ENCODE data around the gene DNMT1. TPM values are rescaled to one million over a fixed set of nuclear protein-coding genes. Genes with fewer than 3 reads are reported as not detected.
A peak's percentile ranks its signal among the peaks of the same experiment; 100 is the strongest.

The DNMT1 gene
- polyA plus RNA-seq, 3 donors, result 17.6 to 72.5 (median 19.0) TPM

GRCh38 chr19:10083911-10084310 lies 110.8 kb downstream of the DNMT1 start:
- intact Hi-C loops (cut with micrococcal nuclease), result no loop called here

More at GRCh38 chr19:10083911-10084310, 110.8 kb downstream of the DNMT1 start:
- H3K27me3 Mint-ChIP-seq (ENCODE audit: low read depth in 3 of 3), result peaks cover 7 to 15% (median 12%) of the 10 kb centered on the region in 3 donors
- Histone ChIP-seq H4K20me1 (ENCODE audit: insufficient read depth, low read length) (peaks cover 6% of the 10 kb centered on the region), H3K9ac (ENCODE audit: insufficient read depth, low read length, poor library complexity, severe bottlenecking) (no peak overlapping the region), H2AFZ (ENCODE audit: insufficient read depth, low read depth, low read length, poor library complexity, severe bottlenecking) (no peak overlapping the region), H3K27me3 (ENCODE audit: control insufficient read depth in 2 of 2, insufficient read depth in 2 of 2, low read length in 2 of 2) (no peaks in the 10 kb centered on the region), H3K4me2 (replicated peaks; ENCODE audit: extremely low read depth, low read length, poor library complexity, severe bottlenecking) (no peak overlapping the region), H3K36me3 (replicated peaks in 1 of 2; ENCODE audit: control insufficient read depth in 1 of 2, insufficient read depth in 2 of 2, low read length in 2 of 2) (peaks cover under 1% of the 10 kb centered on the region in 2 donors), H3K9me3 (replicated peaks in 1 of 2; ENCODE audit: control insufficient read depth in 1 of 2, insufficient read depth in 1 of 2, low read length in 2 of 2) (no peaks in the 10 kb centered on the region), H3K4me1 (ENCODE audit: control insufficient read depth in 1 of 2, insufficient read depth in 2 of 2, low read length in 2 of 2) (peaks cover 9 to 20% of the 10 kb centered on the region in 2 donors), H3K4me3 (replicated peaks in 1 of 3; ENCODE audit: low read depth in 2 of 3, low read length in 3 of 3) (no peak overlapping the region), H3K27ac (ENCODE audit: low read depth in 1 of 2, low read length in 2 of 2) (no peak overlapping the region), H3K79me2 (ENCODE audit: insufficient read depth, low read length) (no peaks in the 10 kb centered on the region)
- WGBS (ENCODE audit: insufficient coverage), result 72% methylated on average over 8 of the region's 9 CpGs
- no peak for DNase-seq
- peaks cover 0 to under 1% of the 10 kb centered on the region in 2 donors for H3K36me3 Mint-ChIP-seq
- no peak overlapping the region for H3K27ac Mint-ChIP-seq
- H3K4me1 Mint-ChIP-seq, result peaks cover 9% of the 10 kb centered on the region
- H3K4me3 Mint-ChIP-seq, result no peak overlapping the region
- peaks cover 0 to 1% (median 0%) of the 10 kb centered on the region in 7 donors for H3K9me3 Mint-ChIP-seq
- no peak for TF ChIP-seq CTCF (IDR thresholded peaks at IDR 0.05)

Small RNA genes within 50 kb of the gene (small RNA-seq; reads per million reads assigned to genes)
- gene MIR4322 (ENCODE audit: insufficient read length, low read depth) (not detected), gene SNORD105 (ENCODE audit: insufficient read length, low read depth) (471 reads per million, percentile 98 among the genes with 10 or more reads in this experiment), gene SNORD105B (ENCODE audit: insufficient read length, low read depth) (462 reads per million, percentile 98 among the genes with 10 or more reads in this experiment)

Other genes starting within 250 kb of the DNMT1 start
- gene COL5A3, start 184.4 kb downstream of the DNMT1 start, polyA plus RNA-seq, result not detected
- not detected for gene RDH8, start 181.5 kb downstream of the DNMT1 start, polyA plus RNA-seq
- gene SHFL, start 108.6 kb downstream of the DNMT1 start, polyA plus RNA-seq, result 100 to 1,000 TPM in 1 of 3 donors, 10 to 100 TPM in 2; 12.6 to 106 (median 17.6) TPM
- gene ANGPTL6, start 92.3 kb downstream of the DNMT1 start, polyA plus RNA-seq, result 1 to 10 TPM in 1 of 3 donors, not detected in 2; 2.1 TPM
- 10 to 100 TPM in 1 of 3 donors, 1 to 10 TPM in 2; 7.2 to 26.2 (median 7.6) TPM for gene PPAN, start 88.6 kb downstream of the DNMT1 start, polyA plus RNA-seq
- gene P2RY11, start 83.3 kb downstream of the DNMT1 start, polyA plus RNA-seq, result 1 to 10 TPM in 1 of 3 donors, under 1 TPM in 2; 0.50 to 10.0 (median 0.69) TPM
- gene EIF3G, start 75.1 kb downstream of the DNMT1 start, polyA plus RNA-seq, result 100 to 1,000 TPM; 148 to 368 (median 166) TPM
- 1 to 10 TPM in 1 of 3 donors, under 1 TPM in 2; 0.40 to 2.0 (median 0.55) TPM for gene S1PR2, start 36.4 kb upstream of the DNMT1 start, polyA plus RNA-seq
- 10 to 100 TPM; 20.4 to 40.2 (median 22.7) TPM for gene MRPL4, start 57.3 kb upstream of the DNMT1 start, polyA plus RNA-seq
- gene ICAM1, start 76.2 kb upstream of the DNMT1 start, polyA plus RNA-seq, result 100 to 1,000 TPM in 1 of 3 donors, 10 to 100 TPM in 2; 21.6 to 118 (median 40.8) TPM
- gene ICAM4, start 92.0 kb upstream of the DNMT1 start, polyA plus RNA-seq, result 10 to 100 TPM in 2 of 3 donors, 1 to 10 TPM in 1; 5.5 to 17.3 (median 11.2) TPM
- gene ICAM5, start 95.0 kb upstream of the DNMT1 start, polyA plus RNA-seq, result 1 to 10 TPM in 1 of 3 donors, under 1 TPM in 1, not detected in 1; 0.21 to 2.1 TPM
- 10 to 100 TPM in 1 of 3 donors, 1 to 10 TPM in 2; 3.5 to 11.7 (median 9.4) TPM for gene ZGLP1, start 114.9 kb upstream of the DNMT1 start, polyA plus RNA-seq
- gene FDX2, start 121.1 kb upstream of the DNMT1 start, polyA plus RNA-seq, result 1 to 10 TPM; 5.5 to 6.8 (median 6.7) TPM
- gene RAVER1, start 138.6 kb upstream of the DNMT1 start, polyA plus RNA-seq, result 10 to 100 TPM in 1 of 3 donors, 1 to 10 TPM in 2; 6.0 to 20.7 (median 9.0) TPM
- 100 to 1,000 TPM; 189 to 234 (median 198) TPM for gene ICAM3, start 144.7 kb upstream of the DNMT1 start, polyA plus RNA-seq
- gene TYK2, start 185.6 kb upstream of the DNMT1 start, polyA plus RNA-seq, result 100 to 1,000 TPM in 2 of 3 donors, 10 to 100 TPM in 1; 82.9 to 441 (median 113) TPM
- 100 to 1,000 TPM in 1 of 3 donors, 10 to 100 TPM in 2; 49.3 to 575 (median 54.9) TPM for gene CDC37, start 208.6 kb upstream of the DNMT1 start, polyA plus RNA-seq
- gene PDE4A, start 225.6 kb upstream of the DNMT1 start, polyA plus RNA-seq, result 10 to 100 TPM in 1 of 3 donors, 1 to 10 TPM in 2; 4.7 to 14.8 (median 5.8) TPM

All from CD14-positive monocyte (primary cell).